ENCODE measurements around the gene MDFIC.

Gene MDFIC

DNA sequence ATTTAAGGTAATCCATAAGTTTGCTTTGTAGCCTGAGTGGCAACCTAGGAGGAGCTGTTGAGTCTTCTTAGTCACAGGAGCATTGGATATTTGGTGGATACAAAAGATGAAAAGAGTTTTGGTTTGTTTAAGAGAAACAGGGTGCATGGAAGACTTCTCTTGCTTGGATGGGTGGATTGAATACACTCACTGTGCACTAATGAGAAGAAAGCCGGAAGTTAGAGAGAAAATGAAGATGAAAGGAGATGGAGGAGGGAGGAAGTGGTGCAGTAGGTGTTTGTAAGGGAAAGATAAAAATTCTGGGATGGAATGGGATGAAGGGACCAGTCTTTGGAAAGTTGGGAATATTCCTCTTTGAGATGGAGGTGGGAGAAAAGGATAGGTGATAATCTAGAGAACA lies 7.7 kb downstream of the MDFIC start:
- no peak for DNase-seq

GRCh38 chr7:114930107-114930661 lies 8.3 kb downstream of the MDFIC start:
- DNase-seq, result no peak

- peak; percentile 13 for DNase-seq
Observed at GRCh38 chr7:114930829-114931655, 9.1 kb downstream of the MDFIC start.

DNA sequence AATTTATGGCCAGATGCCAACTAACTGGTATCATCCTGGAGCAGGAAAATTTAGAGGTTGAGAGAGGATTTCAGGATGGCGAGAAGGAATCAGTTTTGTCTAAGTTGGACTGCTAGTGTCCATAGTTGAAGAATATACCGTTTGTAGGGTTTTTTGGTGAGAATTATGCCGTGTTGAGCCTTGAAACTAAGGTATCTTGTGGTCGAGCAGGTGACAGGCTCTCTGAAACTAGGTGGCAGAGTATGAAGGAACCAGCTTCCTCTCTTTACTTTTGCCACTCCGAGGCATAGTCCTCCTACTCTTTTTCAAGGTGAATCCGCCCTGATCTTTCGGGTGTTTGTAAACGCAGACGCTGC lies 9.7 kb downstream of the MDFIC start:
- DNase-seq, result no peak

- peak; percentile 5 for DNase-seq
Observed at GRCh38 chr7:114932991-114933390, 11.1 kb downstream of the MDFIC start.

DNA sequence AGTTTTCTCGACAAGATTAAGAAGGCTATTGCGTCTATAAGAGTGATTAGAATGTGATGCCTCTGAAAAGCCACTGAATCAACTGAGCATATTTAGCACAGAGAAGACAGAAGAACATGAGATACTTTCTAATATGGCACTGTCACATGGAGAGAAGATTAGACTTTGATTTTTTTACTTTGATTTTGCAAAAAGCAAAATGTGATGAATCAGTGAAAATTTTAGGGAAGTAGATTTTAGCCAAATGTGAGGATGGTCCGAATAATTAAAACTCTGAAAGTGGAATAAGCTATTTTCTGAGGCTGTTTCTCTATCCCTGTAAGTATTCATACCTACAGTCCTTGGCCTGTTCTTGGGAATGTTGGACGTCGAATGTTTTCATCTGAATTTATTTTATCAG lies 11.8 kb downstream of the MDFIC start:
- no peak for DNase-seq

GRCh38 chr7:114934086-114934485 lies 12.2 kb downstream of the MDFIC start:
- no peak for DNase-seq

DNA sequence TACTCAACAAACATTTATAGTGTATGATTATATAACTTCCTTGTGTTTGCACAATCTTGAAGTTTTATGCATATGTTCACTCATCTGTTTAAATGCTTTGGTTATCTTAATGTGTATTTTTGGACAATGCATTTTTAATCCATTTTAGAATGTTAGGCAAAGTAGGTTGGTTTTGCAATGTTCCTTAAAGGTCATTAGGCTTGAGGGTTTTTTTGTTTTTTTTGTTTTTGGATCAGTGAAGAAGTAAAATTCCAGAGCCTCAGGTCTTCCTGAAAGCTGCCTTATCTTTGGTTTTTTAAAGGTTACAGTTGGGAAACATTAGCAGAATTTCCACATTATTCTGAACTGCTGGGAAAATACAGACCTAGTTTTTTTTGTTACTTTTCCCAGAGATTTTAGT lies 12.8 kb downstream of the MDFIC start:
- DNase-seq, result no peak

DNA sequence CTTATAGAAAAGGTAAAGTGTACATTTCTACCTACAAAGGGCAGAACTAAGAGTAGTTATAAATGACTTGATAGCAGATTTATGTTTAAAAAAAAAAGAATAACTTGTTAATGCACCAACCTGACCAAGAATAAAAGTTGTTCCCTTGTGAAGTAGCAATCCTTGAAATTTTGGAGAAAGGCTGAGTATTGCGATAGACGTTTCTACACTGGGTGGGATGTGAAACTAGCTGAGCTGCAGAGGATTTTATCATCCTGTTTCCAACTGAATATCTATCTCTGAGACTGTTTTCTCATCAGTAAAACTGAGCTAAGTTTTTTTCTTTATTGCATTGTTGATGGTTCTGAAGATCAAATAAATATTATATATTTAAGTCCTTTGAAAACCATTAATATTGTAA lies 14.6 kb downstream of the MDFIC start:
- no peak for DNase-seq

- no peak for DNase-seq
Observed at GRCh38 chr7:114937446-114937845, 15.6 kb downstream of the MDFIC start.

DNA sequence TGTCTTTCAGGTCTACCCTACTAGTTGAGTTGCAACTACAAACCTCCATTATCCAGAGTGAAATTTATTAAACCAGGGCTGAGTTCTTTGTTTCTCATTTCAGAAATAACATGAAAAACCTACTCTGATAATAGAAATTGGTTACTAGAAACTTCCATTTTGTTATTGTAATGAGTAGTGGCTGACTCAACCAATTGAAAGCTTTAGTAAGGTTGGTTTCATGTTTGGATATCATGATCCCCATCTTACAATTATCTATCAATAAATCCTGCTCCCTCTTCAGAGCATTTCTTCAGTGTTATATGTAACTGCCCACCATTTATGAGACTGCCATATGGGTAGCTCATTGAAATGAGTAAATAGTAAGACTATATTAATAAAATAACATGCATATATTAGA lies 16.9 kb downstream of the MDFIC start:
- DNase-seq, result no peak

DNA sequence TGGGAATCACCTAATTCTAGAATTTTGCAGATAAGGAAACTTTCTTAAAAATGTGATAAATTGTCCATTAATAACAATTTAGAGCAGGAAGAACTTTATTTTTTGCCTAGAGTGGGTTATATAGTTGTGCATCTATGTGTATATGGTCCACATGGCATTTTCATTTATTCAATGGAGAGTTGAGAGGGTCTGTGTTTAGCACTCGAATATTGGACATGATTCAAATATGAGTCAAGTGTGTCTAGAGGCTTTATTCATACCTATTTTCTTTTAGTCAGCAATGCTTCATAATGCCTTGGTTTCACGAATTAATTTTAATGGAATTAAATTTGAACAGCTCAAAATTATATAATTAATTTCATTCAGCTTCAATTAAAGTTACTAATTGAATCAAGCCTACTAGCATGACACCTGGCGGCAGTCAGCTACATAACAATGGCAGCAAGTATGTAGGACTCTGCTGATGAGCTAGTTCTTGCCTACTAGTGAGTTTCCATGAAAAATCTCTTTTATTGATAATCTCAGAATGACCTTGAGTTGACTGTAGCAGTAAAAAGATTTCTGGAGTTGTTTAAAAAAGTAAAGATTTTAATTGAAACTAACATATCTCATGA lies 17.7 kb downstream of the MDFIC start:
- no peak for DNase-seq

GRCh38 chr7:114940220-114940619 lies 18.3 kb downstream of the MDFIC start:
- no peak for DNase-seq

DNA sequence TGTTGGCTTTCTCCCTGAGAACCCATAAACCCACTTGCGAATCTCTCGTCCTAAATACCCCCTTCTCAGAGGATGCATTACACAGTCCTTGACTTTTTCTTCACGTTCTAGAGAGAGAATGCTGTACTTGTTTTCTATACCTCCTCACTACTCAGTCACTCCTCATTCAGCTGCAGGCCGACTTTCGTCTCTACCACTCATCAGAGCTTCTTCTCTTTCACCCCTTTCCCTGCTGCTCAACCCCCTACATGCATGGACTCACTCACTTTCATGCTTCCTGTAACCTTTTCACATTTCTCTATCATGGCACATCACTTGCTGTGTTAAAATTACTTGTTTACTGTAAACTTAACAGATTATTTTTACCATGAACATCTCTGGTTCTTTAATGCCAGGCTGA lies 19.8 kb downstream of the MDFIC start:
- DNase-seq, result no peak

- DNase-seq, result no peak
Observed at GRCh38 chr7:114942446-114943175, 20.7 kb downstream of the MDFIC start.

DNA sequence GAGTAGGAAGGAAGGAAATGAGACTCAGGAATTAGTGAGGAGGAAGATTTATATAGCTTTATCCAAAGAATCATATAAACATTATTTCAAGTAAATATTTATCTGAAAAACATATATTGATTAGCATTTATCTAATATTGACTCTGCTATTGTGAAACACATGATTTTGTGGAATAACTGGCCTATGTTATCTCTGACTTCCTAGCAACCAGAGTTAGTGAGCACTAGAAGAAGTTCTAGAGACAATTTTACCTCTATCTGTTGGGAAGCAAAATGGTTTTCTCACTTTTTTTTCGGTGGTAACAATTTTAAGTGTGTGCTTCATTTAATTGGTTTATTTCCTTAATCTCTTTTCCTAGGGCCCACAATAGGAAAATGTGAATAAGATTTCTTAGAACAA lies 21.6 kb downstream of the MDFIC start:
- DNase-seq, result no peak

GRCh38 chr7:114943953-114944744 lies 22.3 kb downstream of the MDFIC start:
- DNase-seq, result no peak

GRCh38 chr7:114944745-114945625 lies 23.1 kb downstream of the MDFIC start:
- DNase-seq, result no peak

GRCh38 chr7:114949231-114949630 lies 27.3 kb downstream of the MDFIC start:
- DNase-seq, result no peak

- no peak for DNase-seq
Observed at GRCh38 chr7:114952296-114952695, 30.4 kb downstream of the MDFIC start.

GRCh38 chr7:114953724-114954123 lies 31.8 kb downstream of the MDFIC start:
- no peak for DNase-seq

GRCh38 chr7:114956702-114957101 lies 34.8 kb downstream of the MDFIC start:
- DNase-seq, result no peak

Data from OCI-M1 (cell line).